Breast epithelium (tissue), 3 donors: ENCODE data around the gene NSG2.

ENCODE experiments used
- CTCF ChIP-seq, 3 donors: fragments of 450-650 bp; IDR thresholded peaks; one replicate each; pipeline ENCODE4 v1.5.1; 2016 to 2017; ENCODE audit warnings: antibody characterized with exemption in 3 of 3, mild to moderate bottlenecking in 3 of 3, moderate library complexity in 3 of 3
- POLR2AphosphoS5 ChIP-seq, 3 donors: sonication (generic); formaldehyde crosslinking; IDR thresholded peaks; one replicate each; pipeline ENCODE4 v1.6.1; 2017; ENCODE audit warnings: antibody characterized with exemption in 3 of 3

GRCh38 chr5:174046558-174046957 lies 1.1 kb downstream of the NSG2 start:
- TF ChIP-seq CTCF (IDR thresholded peaks at IDR 0.05) (no peak), POLR2AphosphoS5 (IDR thresholded peaks at IDR 0.05) (no peak)
